Rectal smooth muscle tissue (tissue), 1 donor: Measurements from ENCODE around the gene PVALB.

Source experiments
- H3K27ac ChIP-seq: one replicate; pipeline ENCODE4 v1.7.0; 2013; ENCODE audit warnings: low read depth, low read length, inconsistent platforms
- H3K27me3 ChIP-seq: one replicate; pipeline ENCODE4 v1.7.0; 2013; ENCODE audit warnings: low read length; ENCODE audit not compliant: control insufficient read depth, insufficient read depth
- H3K36me3 ChIP-seq: one replicate; pipeline ENCODE4 v1.7.0; 2013; ENCODE audit warnings: low read length; ENCODE audit not compliant: control insufficient read depth, insufficient read depth
- H3K4me1 ChIP-seq: one replicate; pipeline ENCODE4 v1.7.0; 2013; ENCODE audit warnings: low read length; ENCODE audit not compliant: control insufficient read depth, insufficient read depth
- H3K4me3 ChIP-seq: one replicate; pipeline ENCODE4 v1.7.0; 2013; ENCODE audit warnings: low read length
- H3K9ac ChIP-seq: one replicate; pipeline ENCODE4 v1.7.0; 2013; ENCODE audit warnings: low read length

The PVALB gene

DNA sequence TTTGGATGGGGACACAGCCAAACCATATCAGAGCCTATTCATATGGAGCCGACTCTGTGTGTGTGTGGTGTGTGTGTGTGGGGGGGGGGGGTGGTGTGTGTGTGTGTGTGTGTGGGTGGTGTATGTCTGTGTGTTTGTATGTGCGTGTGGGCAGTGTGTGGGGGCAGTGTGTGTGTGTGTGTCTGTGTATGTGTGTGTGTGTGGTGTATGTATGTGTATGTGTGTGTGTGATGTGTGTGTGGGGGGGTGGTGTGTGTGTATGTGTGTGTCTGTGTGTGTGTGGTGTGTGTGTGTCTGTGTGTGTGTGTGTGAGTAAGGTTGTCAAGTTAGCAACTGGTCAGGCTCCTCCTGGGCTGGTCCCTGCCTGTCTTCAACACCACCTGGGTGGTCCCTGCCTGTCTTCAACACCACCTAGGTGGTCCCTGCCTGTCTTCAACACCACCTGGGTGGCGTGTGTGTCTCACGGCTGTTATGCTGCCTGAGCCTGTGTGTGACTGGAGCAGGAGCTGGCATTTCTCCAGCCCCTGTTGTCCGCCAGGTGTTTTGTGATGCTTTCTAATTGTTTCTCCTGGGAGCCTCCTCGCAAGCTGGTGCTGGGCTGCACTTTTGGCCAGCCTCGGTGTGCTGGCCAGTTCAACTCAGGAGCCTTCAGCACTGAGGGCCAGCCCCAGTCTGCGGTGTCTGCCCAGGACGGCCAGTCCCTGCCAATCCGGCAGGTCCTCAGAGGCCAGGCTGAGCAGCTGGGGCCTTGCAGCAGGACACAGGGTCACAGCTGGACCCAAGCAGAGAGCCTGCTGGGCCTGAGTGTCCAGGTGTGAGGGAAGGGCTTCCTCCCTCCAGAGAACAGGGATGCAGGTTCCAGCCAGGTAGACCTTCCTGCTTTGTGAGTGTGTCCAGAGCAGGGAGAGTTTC, 21.5 kb upstream of the PVALB start:
- H3K36me3 ChIP-seq: no peaks in the 10 kb centered on the region
- H3K9ac ChIP-seq: no peak overlapping the region
- no peaks in the 10 kb centered on the region for H3K27me3 ChIP-seq
- no peaks in the 10 kb centered on the region for H3K4me1 ChIP-seq
- H3K4me3 ChIP-seq: no peak overlapping the region
- H3K27ac ChIP-seq: no peak overlapping the region

DNA sequence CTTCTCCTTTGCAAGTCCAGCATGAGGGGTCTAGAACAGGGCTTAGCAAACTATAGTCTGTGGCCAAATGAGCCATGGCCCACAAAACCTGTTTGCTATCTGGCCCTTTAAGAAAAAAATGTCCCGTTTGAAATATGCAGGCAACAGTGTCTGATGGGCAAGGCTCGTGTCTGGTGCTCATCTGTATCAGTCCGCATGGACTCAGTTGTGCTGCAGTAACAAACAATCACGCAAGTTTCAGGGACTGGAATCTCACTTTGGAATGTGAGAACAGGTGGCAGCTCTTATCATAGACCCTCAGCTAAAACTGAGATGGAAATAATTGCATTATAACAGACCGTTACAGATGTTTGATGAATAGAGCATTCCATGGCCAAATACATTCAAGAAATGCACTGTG, 19.1 kb upstream of the PVALB start:
- Histone ChIP-seq H3K36me3 (no peaks in the 10 kb centered on the region), H3K27ac (no peak overlapping the region), H3K4me3 (no peak overlapping the region), H3K9ac (no peak overlapping the region), H3K27me3 (no peaks in the 10 kb centered on the region), H3K4me1 (no peaks in the 10 kb centered on the region)

DNA sequence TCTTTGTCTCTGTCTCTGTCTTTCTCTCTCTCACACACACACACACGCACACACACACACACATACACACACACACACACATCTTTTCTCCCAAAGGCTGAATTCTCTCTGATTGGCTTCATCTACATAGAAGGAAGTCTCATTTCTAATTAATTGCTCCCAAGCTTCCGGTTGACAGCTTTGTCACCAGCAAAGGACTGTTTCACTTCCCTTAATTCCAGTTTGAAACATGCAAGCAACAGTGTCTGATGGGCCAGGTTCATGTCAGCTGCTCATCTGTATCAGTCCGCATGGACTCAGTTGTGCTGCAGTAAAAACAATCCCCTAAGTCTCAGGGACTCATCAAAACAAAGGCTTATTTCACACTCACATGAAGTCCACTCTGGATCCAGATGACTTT, 16.2 kb upstream of the PVALB start:
- Histone ChIP-seq H3K27ac (no peak overlapping the region), H3K27me3 (peaks cover 2% of the 10 kb centered on the region), H3K4me1 (no peaks in the 10 kb centered on the region), H3K36me3 (no peaks in the 10 kb centered on the region), H3K9ac (no peak overlapping the region), H3K4me3 (no peak overlapping the region)

DNA sequence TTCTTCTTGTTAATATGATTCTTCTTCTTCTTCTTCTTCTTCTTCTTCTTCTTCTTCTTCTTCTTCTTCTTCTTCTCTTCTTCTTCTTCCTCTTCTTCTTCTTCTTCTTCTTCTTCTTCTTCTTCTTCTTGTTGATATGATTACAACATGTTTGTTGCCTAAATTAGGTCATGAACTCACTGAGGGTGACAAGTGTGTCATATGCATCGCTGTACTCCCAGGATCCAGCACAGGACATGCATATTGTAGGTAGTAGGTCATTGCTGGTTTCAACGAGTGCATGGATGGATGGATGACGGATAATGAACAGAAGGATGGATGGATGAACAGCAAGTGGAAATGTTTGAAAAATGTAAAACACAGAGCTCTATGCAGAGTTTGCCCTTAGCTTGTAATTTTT, 14.9 kb upstream of the PVALB start:
- H3K27me3 ChIP-seq: peaks cover 2% of the 10 kb centered on the region
- H3K4me3 ChIP-seq: no peak overlapping the region

DNA sequence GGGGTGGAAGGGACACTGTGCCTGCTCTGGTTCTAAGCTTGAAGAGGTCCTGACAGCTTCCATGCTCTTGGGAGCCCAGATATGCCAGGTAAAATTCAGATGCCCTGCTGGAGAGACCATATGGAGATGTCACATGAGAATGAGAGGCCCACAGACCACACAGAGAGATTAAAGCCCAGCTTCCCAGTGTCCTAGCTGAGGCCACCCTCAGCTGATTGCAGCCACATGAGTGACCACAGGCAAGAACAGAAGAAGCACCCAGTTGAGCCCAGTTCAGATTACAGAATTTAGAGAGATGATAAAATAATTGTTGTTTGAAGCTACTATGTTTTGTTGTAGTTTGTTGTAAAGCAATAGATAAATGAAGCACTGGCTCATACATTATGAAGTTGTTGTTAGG, 14.4 kb upstream of the PVALB start:
- Histone ChIP-seq H3K36me3 (no peaks in the 10 kb centered on the region), H3K4me1 (peaks cover 5% of the 10 kb centered on the region), H3K9ac (no peak overlapping the region), H3K27ac (no peak overlapping the region), H3K4me3 (no peak overlapping the region), H3K27me3 (peaks cover 2% of the 10 kb centered on the region)

More for the DNA sequence above, 14.9 kb upstream of the PVALB start:
- H3K9ac ChIP-seq: no peak overlapping the region
- H3K36me3 ChIP-seq: no peaks in the 10 kb centered on the region
- no peak overlapping the region for H3K27ac ChIP-seq
- H3K4me1 ChIP-seq: peaks cover 2% of the 10 kb centered on the region

DNA sequence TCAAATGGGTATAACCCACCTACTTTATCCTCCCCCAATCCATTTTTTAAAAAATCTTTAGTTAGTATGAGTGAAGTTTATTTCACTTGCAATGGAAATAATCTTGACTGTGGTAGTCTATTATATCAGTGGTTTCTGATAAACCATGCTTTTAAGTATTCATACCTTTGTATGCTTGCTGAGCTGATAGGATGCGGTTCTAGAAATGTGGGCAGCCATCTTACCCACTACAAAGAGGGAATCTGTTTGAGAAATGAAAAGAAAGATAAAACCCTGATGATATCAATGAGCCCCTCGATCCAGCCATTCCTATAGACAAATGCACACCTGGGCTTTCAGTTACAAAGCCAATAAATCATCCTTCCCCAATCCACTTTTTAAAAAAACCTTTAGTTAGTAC, 13.8 kb upstream of the PVALB start:
- Histone ChIP-seq H3K27ac (no peak overlapping the region), H3K27me3 (peaks cover 2% of the 10 kb centered on the region), H3K4me1 (peaks cover 7% of the 10 kb centered on the region), H3K4me3 (no peak overlapping the region), H3K36me3 (no peaks in the 10 kb centered on the region), H3K9ac (no peak overlapping the region)

DNA sequence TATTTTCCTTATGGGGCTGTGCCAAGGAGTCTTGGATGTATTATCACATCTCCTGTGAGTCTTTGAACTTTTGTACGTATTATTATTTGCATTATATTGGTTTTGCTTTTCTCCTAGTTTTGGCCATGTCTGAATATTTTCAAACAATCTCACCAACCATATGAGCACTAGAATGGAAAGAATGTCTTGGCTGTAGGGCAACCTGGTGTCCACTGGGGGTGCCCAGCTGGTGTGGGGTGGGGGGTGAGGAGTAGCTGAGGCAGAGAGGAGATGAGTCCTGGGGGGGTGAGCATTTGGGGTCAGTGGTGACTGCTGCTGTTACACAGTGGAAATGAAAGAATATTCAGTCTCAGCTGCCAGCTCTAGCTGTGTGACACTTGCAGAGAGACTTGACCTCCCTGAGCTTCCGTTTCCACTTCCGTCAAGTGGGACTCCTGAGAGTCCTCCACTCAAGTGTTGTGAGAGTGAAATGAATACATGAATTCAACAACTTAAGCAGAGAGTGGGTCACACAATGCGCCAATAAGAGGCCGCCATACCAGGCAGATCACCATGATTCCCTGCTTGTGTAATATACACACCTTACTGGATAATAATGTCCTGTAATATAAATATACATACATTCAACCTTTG, 12.7 kb upstream of the PVALB start:
- peaks cover 7% of the 10 kb centered on the region for H3K4me1 ChIP-seq
- no peak overlapping the region for H3K27ac ChIP-seq
- H3K4me3 ChIP-seq: no peak overlapping the region
- H3K36me3 ChIP-seq: no peaks in the 10 kb centered on the region
- H3K9ac ChIP-seq: no peak overlapping the region
- peaks cover 2% of the 10 kb centered on the region for H3K27me3 ChIP-seq

DNA sequence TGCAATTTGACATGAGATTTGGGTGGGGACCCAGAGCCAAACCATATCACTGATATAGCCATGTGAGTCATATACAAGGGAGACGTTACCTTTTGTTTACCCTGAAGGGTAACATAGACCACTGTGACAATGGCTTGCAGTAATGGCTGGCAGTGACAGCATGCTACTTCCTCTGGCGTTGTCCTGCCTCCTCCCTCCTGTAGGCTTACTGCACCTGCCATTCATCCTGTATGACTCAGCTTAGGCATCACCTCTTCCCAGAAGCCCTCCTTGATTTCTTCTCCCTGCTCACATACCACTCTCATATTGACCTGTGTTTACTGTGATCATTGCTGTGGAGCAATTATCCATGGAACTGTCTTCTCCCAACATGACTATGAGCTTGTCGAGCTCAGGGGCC, 12.0 kb upstream of the PVALB start:
- Histone ChIP-seq H3K27me3 (peaks cover 2% of the 10 kb centered on the region), H3K36me3 (no peaks in the 10 kb centered on the region), H3K9ac (no peak overlapping the region)

DNA sequence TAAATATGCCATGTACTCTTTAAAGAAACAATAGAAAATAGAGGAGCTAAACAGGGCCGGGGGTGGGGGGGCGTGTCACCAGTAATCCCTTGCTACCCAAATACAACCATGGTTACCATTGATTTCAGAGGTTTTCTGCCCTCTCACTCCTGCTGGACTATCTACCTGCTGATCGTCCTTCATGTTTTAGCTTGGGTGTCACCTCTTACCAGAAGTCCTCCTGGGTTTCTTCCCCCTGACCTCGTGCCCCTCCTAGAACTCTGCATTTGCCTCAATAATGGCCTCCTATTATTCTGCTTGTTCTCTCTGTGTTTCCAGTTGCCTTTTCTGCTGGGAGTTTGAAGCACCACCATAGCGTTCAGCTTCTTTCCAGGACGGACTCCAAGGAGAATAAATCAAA, 9.4 kb upstream of the PVALB start:
- H3K36me3 ChIP-seq: no peaks in the 10 kb centered on the region
- H3K27ac ChIP-seq: no peak overlapping the region
- H3K4me3 ChIP-seq: no peak overlapping the region
- H3K9ac ChIP-seq: no peak overlapping the region
- H3K27me3 ChIP-seq: peaks cover 2% of the 10 kb centered on the region
- H3K4me1 ChIP-seq: peaks cover 7% of the 10 kb centered on the region

More for the DNA sequence above, 12.0 kb upstream of the PVALB start:
- peaks cover 7% of the 10 kb centered on the region for H3K4me1 ChIP-seq
- H3K27ac ChIP-seq: no peak overlapping the region
- no peak overlapping the region for H3K4me3 ChIP-seq

DNA sequence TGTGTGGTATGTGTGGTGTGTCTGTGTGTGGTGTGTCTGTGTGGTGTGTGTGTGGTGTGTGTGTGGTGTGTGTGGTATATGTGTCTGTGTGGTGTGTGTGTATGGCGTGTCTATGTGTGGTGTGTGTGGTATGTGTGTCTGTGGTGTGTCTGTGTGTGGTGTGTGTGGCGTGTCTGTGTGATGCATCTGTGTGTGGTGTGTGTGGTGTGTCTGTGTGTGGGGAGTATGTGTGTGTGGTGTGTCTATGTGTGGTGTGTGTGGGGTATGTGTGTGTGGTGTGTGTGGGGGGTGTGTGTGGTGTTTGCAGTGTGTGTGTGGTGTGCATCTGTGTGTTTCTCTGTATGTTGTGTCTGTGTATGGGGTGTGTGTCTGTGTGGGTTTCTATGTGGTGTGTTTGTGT, 7.8 kb upstream of the PVALB start:
- no peak overlapping the region for H3K4me3 ChIP-seq
- H3K27me3 ChIP-seq: peaks cover 5% of the 10 kb centered on the region
- no peaks in the 10 kb centered on the region for H3K36me3 ChIP-seq
- no peak overlapping the region for H3K9ac ChIP-seq
- H3K27ac ChIP-seq: no peak overlapping the region
- H3K4me1 ChIP-seq: peaks cover 7% of the 10 kb centered on the region

DNA sequence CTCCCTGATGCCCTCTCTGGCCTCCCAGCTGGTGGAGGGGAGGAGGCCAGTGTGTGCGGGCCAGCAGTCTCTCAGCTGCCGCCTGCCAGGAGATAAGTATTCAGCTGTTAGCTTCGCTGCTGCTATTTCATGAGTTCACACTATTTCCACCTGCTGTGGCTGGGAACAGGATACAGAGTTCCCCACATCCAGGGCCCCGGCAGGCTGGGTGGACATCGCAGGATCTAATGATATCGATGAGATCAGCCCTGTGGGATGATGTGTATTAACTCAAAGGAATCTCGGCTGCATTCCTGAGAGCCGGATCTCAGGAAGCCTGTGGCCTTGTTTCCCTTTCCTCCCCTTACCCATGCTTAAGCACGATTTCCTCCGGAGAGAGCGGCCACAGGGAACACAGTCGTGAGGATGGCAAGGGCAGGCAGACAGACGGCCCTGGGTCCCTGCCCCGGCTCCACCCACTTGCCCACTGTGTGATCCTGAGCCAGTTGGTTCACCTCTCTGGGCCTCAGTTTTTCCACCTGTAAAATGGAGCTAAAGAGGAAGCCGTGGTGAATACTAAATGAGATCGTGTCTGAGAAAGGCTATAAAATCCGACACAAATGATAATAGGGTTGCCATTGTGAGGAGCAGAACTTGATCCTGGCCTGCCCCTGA, 6.5 kb upstream of the PVALB start:
- Histone ChIP-seq H3K9ac (no peak overlapping the region), H3K27ac (no peak overlapping the region), H3K4me1 (peaks cover 7% of the 10 kb centered on the region), H3K4me3 (no peak overlapping the region), H3K27me3 (peaks cover 15% of the 10 kb centered on the region), H3K36me3 (no peaks in the 10 kb centered on the region)

DNA sequence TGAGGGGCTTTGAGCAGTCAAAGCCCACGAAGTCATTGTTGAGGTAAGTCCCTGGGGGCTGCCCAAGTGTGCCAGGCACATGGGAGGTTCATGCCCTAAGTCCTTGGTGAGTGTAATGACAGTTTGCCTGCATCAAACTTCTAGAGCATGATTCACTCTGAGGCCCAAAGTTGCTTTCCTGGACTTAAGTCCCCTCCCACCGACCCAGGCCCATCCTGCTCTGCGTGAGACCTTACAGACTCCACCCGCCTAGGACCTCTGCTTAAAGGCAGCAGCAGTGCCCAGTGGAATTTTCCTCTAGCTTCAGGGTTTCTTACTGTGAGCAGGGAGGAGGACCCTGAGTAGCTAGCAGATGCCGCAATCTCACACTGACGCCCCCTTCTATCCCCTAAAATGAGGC, 5.7 kb upstream of the PVALB start:
- peaks cover 22% of the 10 kb centered on the region for H3K27me3 ChIP-seq

More for the DNA sequence above, 5.7 kb upstream of the PVALB start:
- H3K4me1 ChIP-seq: peaks cover 7% of the 10 kb centered on the region
- H3K27ac ChIP-seq: no peak overlapping the region
- no peak overlapping the region for H3K4me3 ChIP-seq
- H3K9ac ChIP-seq: no peak overlapping the region
- no peaks in the 10 kb centered on the region for H3K36me3 ChIP-seq
